Smooth muscle cell (in vitro differentiated cells): ENCODE results near the gene TMEM135. TPM values are rescaled to one million over a fixed set of nuclear protein-coding genes. Genes with fewer than 3 reads are reported as not detected.

Experiments used
- DNase-seq: peaks from one replicate; lab custom pipeline; 2025; ENCODE audit not compliant: unreplicated experiment; lab: John Stamatoyannopoulos, UW
- H2AFZ ChIP-seq: fragments of 200-600 bp; sonication (generic); 2 replicates; pipeline ENCODE4 v1.6.0; 2016; ENCODE audit warnings: antibody characterized with exemption, low read depth, mild to moderate bottlenecking
- H3F3A ChIP-seq: fragments of 200-600 bp; sonication (generic); 2 replicates; pipeline ENCODE4 v1.6.0; 2017; ENCODE audit warnings: antibody characterized with exemption, low read depth
- H3K27ac ChIP-seq: fragments of 200-600 bp; sonication (generic); 2 replicates; pipeline ENCODE4 v1.5.1; 2016; ENCODE audit warnings: low read depth, mild to moderate bottlenecking
- H3K27me3 ChIP-seq: fragments of 200-600 bp; sonication (generic); 2 replicates; pipeline ENCODE4 v1.6.1; 2016; ENCODE audit warnings: low read depth, mild to moderate bottlenecking
- H3K36me3 ChIP-seq: fragments of 200-600 bp; sonication (generic); 2 replicates; pipeline ENCODE4 v1.5.1; 2016; ENCODE audit warnings: low read depth
- H3K4me1 ChIP-seq: fragments of 200-600 bp; sonication (generic); 2 replicates; pipeline ENCODE4 v1.5.1; 2016; ENCODE audit warnings: low read depth
- H3K4me2 ChIP-seq: fragments of 200-600 bp; sonication (generic); 2 replicates; pipeline ENCODE4 v1.6.0; 2016; ENCODE audit warnings: mild to moderate bottlenecking
- H3K4me3 ChIP-seq: fragments of 200-600 bp; sonication (generic); 2 replicates; pipeline ENCODE4 v1.5.1; 2016; ENCODE audit warnings: mild to moderate bottlenecking
- H3K79me2 ChIP-seq: fragments of 200-600 bp; sonication (generic); 2 replicates; pipeline ENCODE4 v1.6.0; 2016; ENCODE audit warnings: low read depth, mild to moderate bottlenecking
- H3K9ac ChIP-seq: fragments of 200-600 bp; sonication (generic); 2 replicates; pipeline ENCODE4 v1.6.0; 2016; ENCODE audit warnings: low read depth
- H3K9me3 ChIP-seq: fragments of 200-600 bp; sonication (generic); replicated peaks from 2 replicates; pipeline ENCODE4 v1.5.1; 2016; ENCODE audit warnings: low read depth
- H4K20me1 ChIP-seq: fragments of 200-600 bp; sonication (generic); 2 replicates; pipeline ENCODE4 v1.6.0; 2016; ENCODE audit warnings: low read depth
- WGBS: methylation state at CpG from one replicate; pipeline ENCODE4 v1.1.7; 2016; ENCODE audit warnings: low lambda C conversion rate; 5-methylcytosine and 5-hydroxymethylcytosine counted together
- polyA plus RNA-seq: library from polyadenylated mRNA; unstranded; fragments of >200 nt; fragmentation: Nextera tagmentation; extraction: Ambion mirVana; gene quantifications from 2 replicates; pipeline ENCODE4 v1.2.1, GENCODE V29; 2016
- total RNA-seq: library from RNA; depleted of rRNA; stranded (reverse); fragments of >200 nt; gene quantifications from 2 replicates; pipeline ENCODE4 v1.2.3, GENCODE V29; 2014
- TF ChIP-seq, protein P1 (sequence below): fragments of 200-600 bp; sonication (generic); IDR thresholded peaks from 2 replicates; pipeline ENCODE4 v1.5.1; 2017; ENCODE audit warnings: borderline replicate concordance, mild to moderate bottlenecking, antibody characterized with exemption; ENCODE audit not compliant: insufficient read depth, poor library complexity, severe bottlenecking

Gene TMEM135
- total and polyA plus RNA-seq, 2 experiments from 2014 or later = 12.4 to 21.7 TPM

DNA sequence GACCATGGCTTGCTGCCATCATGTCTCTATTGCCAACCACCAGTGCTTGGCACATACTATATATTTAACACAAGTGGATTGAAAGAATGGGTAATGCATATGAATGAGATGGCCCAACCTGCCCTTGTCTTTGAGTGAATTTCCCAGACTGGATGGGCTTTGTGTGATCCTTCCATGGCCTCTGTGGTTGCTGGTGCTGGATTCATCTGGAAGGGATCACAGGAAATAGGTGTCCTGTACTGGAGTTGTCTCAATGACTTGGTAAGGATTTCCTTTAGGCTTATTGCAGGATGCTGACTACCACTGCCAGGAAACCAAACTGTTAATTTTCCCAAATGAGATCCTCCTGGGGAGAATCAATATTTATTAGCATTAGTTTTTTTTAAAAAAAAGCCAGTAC is 328.6 kb downstream of the TMEM135 start:
- Histone ChIP-seq H3F3A (peaks cover 5% of the 10 kb centered on the region), H2AFZ (no peak overlapping the region), H3K79me2 (no peaks in the 10 kb centered on the region), H3K4me2 (no peak overlapping the region), H4K20me1 (no peaks in the 10 kb centered on the region), H3K27ac (peak overlapping the region; percentile 12), H3K27me3 (no peaks in the 10 kb centered on the region), H3K4me3 (no peak overlapping the region), H3K36me3 (no peaks in the 10 kb centered on the region), H3K4me1 (peaks cover 10% of the 10 kb centered on the region), H3K9me3 (no peaks in the 10 kb centered on the region), H3K9ac (no peak overlapping the region)
- no peak for DNase-seq
- TF ChIP-seq, protein P1, sequence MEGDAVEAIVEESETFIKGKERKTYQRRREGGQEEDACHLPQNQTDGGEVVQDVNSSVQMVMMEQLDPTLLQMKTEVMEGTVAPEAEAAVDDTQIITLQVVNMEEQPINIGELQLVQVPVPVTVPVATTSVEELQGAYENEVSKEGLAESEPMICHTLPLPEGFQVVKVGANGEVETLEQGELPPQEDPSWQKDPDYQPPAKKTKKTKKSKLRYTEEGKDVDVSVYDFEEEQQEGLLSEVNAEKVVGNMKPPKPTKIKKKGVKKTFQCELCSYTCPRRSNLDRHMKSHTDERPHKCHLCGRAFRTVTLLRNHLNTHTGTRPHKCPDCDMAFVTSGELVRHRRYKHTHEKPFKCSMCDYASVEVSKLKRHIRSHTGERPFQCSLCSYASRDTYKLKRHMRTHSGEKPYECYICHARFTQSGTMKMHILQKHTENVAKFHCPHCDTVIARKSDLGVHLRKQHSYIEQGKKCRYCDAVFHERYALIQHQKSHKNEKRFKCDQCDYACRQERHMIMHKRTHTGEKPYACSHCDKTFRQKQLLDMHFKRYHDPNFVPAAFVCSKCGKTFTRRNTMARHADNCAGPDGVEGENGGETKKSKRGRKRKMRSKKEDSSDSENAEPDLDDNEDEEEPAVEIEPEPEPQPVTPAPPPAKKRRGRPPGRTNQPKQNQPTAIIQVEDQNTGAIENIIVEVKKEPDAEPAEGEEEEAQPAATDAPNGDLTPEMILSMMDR = no peak

DNA sequence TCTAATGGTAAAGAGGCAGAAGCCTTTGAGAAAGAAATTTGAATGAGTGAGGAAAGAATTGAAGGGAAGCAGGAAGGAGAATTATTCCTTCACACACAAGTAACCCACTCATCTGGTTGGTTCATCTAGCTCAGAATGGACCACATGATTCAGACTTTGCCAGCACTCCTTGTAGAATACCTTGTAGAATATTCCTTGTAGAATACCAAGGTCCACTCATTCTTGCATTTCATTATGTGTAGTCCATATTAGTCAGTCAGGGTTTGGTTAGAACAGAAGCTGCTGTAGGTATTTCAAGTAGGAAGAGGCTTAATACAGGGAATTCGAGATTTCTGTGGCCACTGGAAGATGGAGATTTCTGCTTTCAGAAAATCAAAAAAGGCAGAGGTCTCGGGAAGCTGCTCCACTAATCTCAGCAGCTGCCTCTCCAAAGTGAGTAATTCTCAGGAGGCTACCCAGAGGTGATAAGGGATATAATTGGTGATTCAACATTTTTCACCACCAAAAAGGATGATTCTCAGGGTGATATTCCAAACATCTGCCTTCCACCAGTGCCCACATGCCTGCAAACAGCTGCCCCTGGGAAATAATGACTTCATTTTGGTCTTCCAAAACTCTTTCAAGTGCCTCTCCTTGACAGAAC is 329.1 kb downstream of the TMEM135 start:
- H3F3A ChIP-seq = peaks cover 5% of the 10 kb centered on the region
- H4K20me1 ChIP-seq = no peaks in the 10 kb centered on the region
- peaks cover 10% of the 10 kb centered on the region for H3K4me1 ChIP-seq
- peak overlapping the region; percentile 12 for H3K27ac ChIP-seq
- H3K27me3 ChIP-seq = no peaks in the 10 kb centered on the region
- H3K36me3 ChIP-seq = no peaks in the 10 kb centered on the region
- WGBS = 37% methylated on average over 2 of the region's 2 CpGs
- H3K4me2 ChIP-seq = no peak overlapping the region
- TF ChIP-seq, protein P1 = no peak
- H2AFZ ChIP-seq = no peak overlapping the region
- no peak overlapping the region for H3K9ac ChIP-seq
- H3K79me2 ChIP-seq = no peaks in the 10 kb centered on the region
- H3K4me3 ChIP-seq = no peak overlapping the region
- H3K9me3 ChIP-seq = no peaks in the 10 kb centered on the region
- no peak for DNase-seq

DNA sequence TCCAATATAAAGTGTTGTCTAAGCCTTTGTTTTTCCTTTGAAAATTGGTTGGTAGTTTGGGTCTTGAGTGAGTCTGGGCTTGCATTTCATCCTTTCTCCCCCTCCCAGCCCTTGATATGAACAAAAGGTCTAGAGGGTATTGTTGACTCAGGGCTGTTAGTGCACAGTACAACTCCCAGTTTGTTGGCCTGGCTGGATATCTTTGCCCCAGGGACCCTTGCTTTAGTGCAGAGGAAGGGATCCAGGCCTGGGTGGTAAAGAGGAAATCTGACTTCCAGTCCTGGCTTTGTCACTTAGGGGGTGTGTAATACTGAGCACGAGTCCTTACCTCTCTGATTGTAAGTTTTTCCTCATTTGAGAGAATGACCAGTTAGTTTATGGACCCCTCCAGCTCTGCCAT is 330.4 kb downstream of the TMEM135 start:
- no peak overlapping the region for H3K4me3 ChIP-seq
- no peak overlapping the region for H2AFZ ChIP-seq
- no peak for DNase-seq
- H3K9me3 ChIP-seq = no peaks in the 10 kb centered on the region
- no peak overlapping the region for H3K4me2 ChIP-seq
- H3K27ac ChIP-seq = no peak overlapping the region
- no peaks in the 10 kb centered on the region for H3K27me3 ChIP-seq
- no peaks in the 10 kb centered on the region for H3K36me3 ChIP-seq
- peaks cover 5% of the 10 kb centered on the region for H3F3A ChIP-seq
- 62% methylated on average over 1 of the region's 1 CpG for WGBS
- TF ChIP-seq, protein P1 = no peak
- no peaks in the 10 kb centered on the region for H3K79me2 ChIP-seq
- H3K9ac ChIP-seq = no peak overlapping the region
- H4K20me1 ChIP-seq = no peaks in the 10 kb centered on the region
- peaks cover 10% of the 10 kb centered on the region for H3K4me1 ChIP-seq

DNA sequence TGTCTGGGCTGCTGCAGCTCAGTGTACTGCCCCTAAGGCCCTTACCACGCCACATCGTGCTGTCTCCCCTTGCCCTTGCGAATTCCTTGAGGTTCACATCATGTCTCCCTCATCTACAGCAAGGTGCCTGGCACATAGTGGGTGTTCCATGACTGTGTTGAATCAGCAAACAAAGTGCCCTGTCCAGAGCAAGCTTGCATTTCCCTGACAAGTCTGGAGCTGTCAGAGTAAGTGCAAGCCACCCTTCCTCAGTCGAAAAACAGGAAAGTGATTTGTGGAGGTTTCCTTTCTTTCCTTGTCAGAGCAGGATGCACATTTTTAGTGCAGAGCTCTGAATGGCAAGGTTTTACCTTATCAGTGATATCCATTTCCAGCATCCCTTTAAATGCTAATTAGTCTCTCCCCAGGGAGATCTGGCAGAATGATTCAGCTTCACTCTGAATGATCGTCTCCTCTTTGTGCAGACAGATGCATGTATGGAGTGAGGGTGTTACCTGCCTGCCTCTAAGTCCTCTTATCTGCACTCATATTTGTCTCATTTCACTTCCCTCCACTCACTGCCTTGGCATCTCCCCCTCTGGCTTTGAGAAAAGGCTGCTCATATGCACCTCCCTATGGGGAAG is 331.2 kb downstream of the TMEM135 start:
- Histone ChIP-seq H3F3A (peaks cover 5% of the 10 kb centered on the region), H3K36me3 (no peaks in the 10 kb centered on the region), H3K4me1 (peaks cover 10% of the 10 kb centered on the region), H3K9ac (no peak overlapping the region), H4K20me1 (no peaks in the 10 kb centered on the region), H3K79me2 (no peaks in the 10 kb centered on the region), H3K4me3 (no peak overlapping the region), H3K4me2 (no peak overlapping the region), H3K9me3 (no peaks in the 10 kb centered on the region), H3K27ac (peak overlapping the region; percentile 39), H3K27me3 (no peaks in the 10 kb centered on the region), H2AFZ (no peak overlapping the region)
- 26% methylated on average over 5 of the region's 5 CpGs for WGBS
- DNase-seq = no peak
- TF ChIP-seq, protein P1 = no peak
